Ascending aorta (tissue), 2 donors: Measurements from ENCODE around the gene DMD. TPM values are rescaled to one million over a fixed set of nuclear protein-coding genes. Genes with fewer than 3 reads are reported as not detected.

Experiments used
- DNase-seq, 2 donors: peaks; one replicate each; pipeline ENCODE4 v3.0.0-alpha.2; 2019; ENCODE audit warnings: low spot score in 2 of 2
- H3K27ac ChIP-seq, 2 donors: fragments of 200-600 bp; sonication (generic); one replicate each; pipeline ENCODE4 v1.5.1; 2016 to 2017; ENCODE audit warnings: mild to moderate bottlenecking in 1 of 2
- H3K27me3 ChIP-seq: fragments of 200-600 bp; sonication (generic); one replicate; pipeline ENCODE4 v1.5.1; 2017
- H3K36me3 ChIP-seq, 2 donors: fragments of 200-600 bp; sonication (generic); one replicate each; pipeline ENCODE4 v1.5.1; 2016
- H3K4me1 ChIP-seq, 2 donors: fragments of 200-600 bp; sonication (generic); one replicate each; pipeline ENCODE4 v1.5.1; 2016 to 2017; ENCODE audit warnings: mild to moderate bottlenecking in 1 of 2
- H3K4me3 ChIP-seq, 2 donors: fragments of 200-600 bp; sonication (generic); one replicate each; pipeline ENCODE4 v1.5.1; 2016 to 2017; ENCODE audit warnings: mild to moderate bottlenecking in 1 of 2
- H3K9me3 ChIP-seq, 2 donors: fragments of 200-600 bp; sonication (generic); one replicate each; pipeline ENCODE4 v1.5.1; 2016
- CTCF ChIP-seq, 3 experiments: fragments of 200-600 bp in 2 of 3; fragments of 450-650 bp in 1 of 3; sonication (generic) in 2 of 3; IDR thresholded peaks; one replicate each; pipeline ENCODE4 v1.5.1; 2016 to 2019; ENCODE audit warnings: antibody characterized with exemption in 3 of 3, mild to moderate bottlenecking in 1 of 3, moderate library complexity in 1 of 3
- intact Hi-C: fragments of 100-400 bp; cut with DNase I; formaldehyde crosslinking; loops from one replicate; pipeline ENCODE4 v1.15.1; 2023
- total RNA-seq: library from RNA; depleted of rRNA; stranded (reverse); fragments of >200 nt; gene quantifications from one replicate; pipeline ENCODE4 v1.1.0, GENCODE V29; 2016

The DMD gene
- total RNA-seq, 1 donor from 2014 or later, result 40.0 TPM

- TF ChIP-seq CTCF (IDR thresholded peaks at IDR 0.05), result no peak
- Histone ChIP-seq H3K27me3 (no peaks in the 10 kb centered on the region), H3K9me3 (no peaks in the 10 kb centered on the region), H3K27ac (peak overlapping the region in 1 of 2 donors; percentile 26), H3K4me3 (no peak overlapping the region), H3K4me1 (no peaks in the 10 kb centered on the region), H3K36me3 (no peaks in the 10 kb centered on the region)
- intact Hi-C loops, result loop anchor here (10.0 kb wide), 1 partner anchor 106 kb away; no protein-coding TSS in a partner anchor
- DNase-seq, result no peak
Measured at GRCh38 chrX:31228909-31229308, 1982.4 kb downstream of the DMD start.

- Histone ChIP-seq H3K9me3 (no peaks in the 10 kb centered on the region), H3K4me1 (no peaks in the 10 kb centered on the region), H3K4me3 (no peak overlapping the region), H3K36me3 (no peaks in the 10 kb centered on the region), H3K27ac (peak overlapping the region in 1 of 2 donors; percentile 26), H3K27me3 (no peaks in the 10 kb centered on the region)
- no peak for TF ChIP-seq CTCF (IDR thresholded peaks at IDR 0.05)
- peak in 1 of 2 donors; percentile 65 for DNase-seq
- intact Hi-C loops, result loop anchor here (10.0 kb wide), 1 partner anchor 106 kb away; no protein-coding TSS in a partner anchor
Measured at GRCh38 chrX:31228415-31228832, 1982.9 kb downstream of the DMD start.

- Histone ChIP-seq H3K4me1 (no peaks in the 10 kb centered on the region), H3K27ac (no peak overlapping the region), H3K36me3 (no peaks in the 10 kb centered on the region), H3K9me3 (no peaks in the 10 kb centered on the region), H3K4me3 (no peak overlapping the region), H3K27me3 (no peaks in the 10 kb centered on the region)
- intact Hi-C loops, result loop anchor here (10.0 kb wide), 1 partner anchor 108 kb away; no protein-coding TSS in a partner anchor
- no peak for DNase-seq
- no peak for TF ChIP-seq CTCF (IDR thresholded peaks at IDR 0.05)
Measured at GRCh38 chrX:31227250-31227649, 1984.1 kb downstream of the DMD start.

GRCh38 chrX:31225819-31226218 is 1985.5 kb downstream of the DMD start:
- H3K9me3 ChIP-seq, result no peaks in the 10 kb centered on the region
- H3K27ac ChIP-seq, result no peak overlapping the region
- no peak for TF ChIP-seq CTCF (IDR thresholded peaks at IDR 0.05)
- DNase-seq, result no peak
- no peaks in the 10 kb centered on the region for H3K4me1 ChIP-seq
- H3K27me3 ChIP-seq, result no peaks in the 10 kb centered on the region
- H3K4me3 ChIP-seq, result no peak overlapping the region
- no peaks in the 10 kb centered on the region for H3K36me3 ChIP-seq
- intact Hi-C loops, result loop anchor here (10.0 kb wide), 1 partner anchor 109 kb away; no protein-coding TSS in a partner anchor

GRCh38 chrX:31224381-31225012 is 1986.9 kb downstream of the DMD start:
- no peaks in the 10 kb centered on the region for H3K9me3 ChIP-seq
- no peak for DNase-seq
- H3K36me3 ChIP-seq, result no peaks in the 10 kb centered on the region
- no peak overlapping the region for H3K4me3 ChIP-seq
- intact Hi-C loops, result loop anchor here (10.0 kb wide), 1 partner anchor 110 kb away; no protein-coding TSS in a partner anchor
- no peak for TF ChIP-seq CTCF (IDR thresholded peaks at IDR 0.05)
- no peak overlapping the region for H3K27ac ChIP-seq
- no peaks in the 10 kb centered on the region for H3K27me3 ChIP-seq
- no peaks in the 10 kb centered on the region for H3K4me1 ChIP-seq
